Stimulated activated CD8-positive, alpha-beta memory T cell treated with anti-CD3 and anti-CD28 coated beads, Interleukin-2, amount 100 ng/mL, for 48 hours (primary cell): ENCODE results near the gene CCDC185.

Experiments
- DNase-seq, 2 donors: peaks; one replicate each; pipeline ENCODE4 v3.0.0-alpha.2; 2020; ENCODE audit warnings: low read depth in 2 of 2

CCDC185 gene

DNA sequence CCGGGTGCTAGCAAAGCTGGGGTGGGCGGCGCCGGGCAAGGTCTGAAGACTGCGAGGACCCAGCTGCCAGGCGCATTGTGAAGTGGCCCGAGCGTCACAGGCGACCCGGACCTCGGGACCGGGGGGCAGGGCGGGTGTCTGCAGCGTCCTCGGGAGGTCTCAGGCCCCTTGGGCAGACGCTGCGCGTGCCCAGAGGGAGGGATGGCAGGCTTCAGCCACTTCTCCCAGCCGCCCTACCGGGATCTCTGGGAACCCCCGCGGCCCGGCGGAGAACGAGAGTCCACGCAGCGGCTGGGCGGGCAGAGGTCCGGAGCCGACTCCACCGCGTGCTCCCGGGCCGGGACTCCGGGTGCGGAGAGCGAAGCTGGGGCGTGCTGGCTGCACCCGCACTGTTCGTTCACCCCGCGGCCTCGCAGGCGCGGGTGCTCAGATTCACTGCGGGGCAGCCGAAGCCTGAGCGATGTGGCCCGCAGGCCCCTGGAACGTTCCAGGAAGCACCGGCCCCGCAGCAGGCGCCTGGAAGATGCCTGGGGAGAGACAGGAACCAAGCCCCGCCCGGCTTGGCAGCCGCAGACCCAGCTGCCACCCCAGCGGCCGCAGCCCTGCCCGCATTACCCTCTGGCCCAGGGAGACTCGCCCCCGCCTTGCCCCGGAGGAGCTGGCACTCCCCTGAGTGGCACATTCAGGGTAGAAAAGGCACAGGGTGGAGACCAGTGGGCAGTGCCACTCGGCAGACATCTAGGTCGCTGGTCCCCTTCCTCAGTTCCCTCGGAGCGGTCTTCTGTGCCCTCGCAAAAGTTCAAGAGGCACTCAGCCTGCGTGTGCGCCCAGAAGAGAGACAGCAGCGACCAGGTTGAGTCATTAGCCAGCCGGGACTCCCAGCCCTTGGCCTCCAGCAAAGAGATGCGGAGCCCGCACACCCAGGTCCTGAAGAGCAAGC lies at the start of gene CCDC185:
Gene CCDC185, plus strand, starts transcription at position 141 of the 940 bp plus-strand sequence. Its CDS starts 61 bp downstream, at position 202.
- DNase-seq = no peak

GRCh38 chr1:223343692-223344091 lies 49.5 kb upstream of the CCDC185 start:
- DNase-seq = no peak

- no peak for DNase-seq
Measured at GRCh38 chr1:223344491-223344890, 48.7 kb upstream of the CCDC185 start.

GRCh38 chr1:223345720-223346119 lies 47.5 kb upstream of the CCDC185 start:
- no peak for DNase-seq

DNA sequence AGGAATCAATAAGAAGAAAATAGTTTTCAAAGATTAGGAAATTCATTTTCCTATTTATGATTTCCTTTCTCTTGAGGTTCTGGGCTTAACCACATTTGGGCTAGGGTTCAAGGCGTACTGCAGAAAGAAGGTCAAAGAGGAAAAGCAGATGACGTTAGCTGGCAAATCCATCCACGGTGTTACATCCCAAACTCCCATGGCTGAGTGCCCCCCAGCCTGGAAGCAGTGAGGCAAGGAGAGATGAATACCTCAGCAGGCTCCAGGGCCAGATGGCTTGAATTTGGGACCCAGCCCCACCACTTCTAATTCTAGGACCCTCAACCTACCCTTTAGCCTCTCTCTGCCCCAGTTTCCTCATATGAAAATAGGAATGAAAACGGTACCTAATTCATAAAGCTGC lies 46.9 kb upstream of the CCDC185 start:
- no peak for DNase-seq

GRCh38 chr1:223347583-223347982 lies 45.6 kb upstream of the CCDC185 start:
- no peak for DNase-seq

DNA sequence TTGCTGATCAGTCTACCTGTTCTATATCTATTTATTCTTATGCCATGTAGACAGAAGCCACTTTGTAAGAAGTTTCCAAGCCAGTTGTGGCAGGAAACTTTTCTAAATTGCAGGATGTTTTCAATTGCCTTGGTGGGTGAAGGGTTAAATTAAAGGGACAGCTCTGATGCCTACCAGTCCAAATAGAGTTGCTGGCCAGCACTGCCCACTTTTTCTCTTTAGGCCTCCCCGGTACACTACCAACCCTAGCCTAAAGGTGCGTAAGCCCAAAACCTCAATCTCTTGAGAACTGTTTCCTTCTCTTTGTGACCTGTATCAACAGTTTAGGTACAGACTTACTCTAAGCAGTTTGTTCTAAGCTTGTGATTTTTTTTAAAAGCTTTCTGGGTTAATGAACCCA lies 44.8 kb upstream of the CCDC185 start:
- DNase-seq = no peak

DNA sequence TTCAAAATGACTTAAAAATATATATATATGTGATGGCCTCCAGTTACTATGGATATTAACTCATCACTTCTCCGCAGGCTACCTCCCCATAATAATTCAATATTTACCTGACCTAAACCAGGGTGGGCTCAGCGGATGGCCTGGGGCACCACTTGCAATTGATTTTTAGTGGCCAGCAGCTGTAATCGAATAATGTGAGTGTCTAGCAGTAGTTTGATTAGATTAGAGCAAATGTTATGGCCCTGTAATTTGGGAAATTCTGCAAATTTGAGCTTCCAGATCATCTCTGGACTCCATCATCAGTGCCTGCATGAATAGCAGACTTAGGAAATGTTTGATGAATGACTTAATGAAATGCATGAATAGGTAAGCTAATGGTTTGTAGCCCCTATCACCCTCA lies 44.0 kb upstream of the CCDC185 start:
- no peak for DNase-seq

GRCh38 chr1:223350361-223350908 lies 42.8 kb upstream of the CCDC185 start:
- DNase-seq = no peak

DNA sequence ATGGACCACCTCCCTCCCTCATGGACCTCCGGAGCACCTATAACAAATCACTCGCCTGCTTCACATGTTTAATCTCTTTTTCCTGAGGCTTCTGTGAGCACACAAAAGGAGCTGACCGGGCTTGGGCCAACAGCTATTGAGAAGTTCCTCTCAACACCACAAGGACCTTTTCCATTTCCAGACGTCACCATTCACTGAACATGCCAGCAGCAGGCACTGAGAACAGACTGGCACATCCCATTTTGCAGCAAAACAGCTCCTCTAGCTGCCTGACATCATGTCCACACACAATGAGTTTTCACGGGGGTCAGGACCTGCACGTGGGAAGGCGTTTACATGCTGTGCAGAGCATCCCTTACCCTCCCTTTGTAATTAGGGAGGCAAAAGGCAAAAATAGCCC lies 40.3 kb upstream of the CCDC185 start:
- no peak for DNase-seq

DNA sequence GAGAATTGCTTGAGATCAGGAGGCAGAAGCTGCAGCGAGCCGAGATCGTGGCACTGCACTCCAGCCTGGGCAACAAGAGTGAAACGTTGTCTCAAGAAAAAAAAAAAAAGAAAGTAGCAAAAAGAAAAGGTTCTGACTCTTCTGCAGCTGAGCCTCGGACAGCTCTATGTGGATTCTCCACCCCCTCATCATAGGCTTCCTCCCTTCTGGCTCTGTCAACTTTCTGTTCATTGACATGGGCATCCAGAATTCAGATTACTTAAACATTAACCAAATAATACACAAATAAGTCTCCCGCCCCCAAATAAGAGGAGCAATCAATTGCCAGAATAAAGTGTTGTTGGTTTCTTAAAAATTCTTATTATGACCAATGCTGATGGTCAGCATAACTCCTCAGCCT lies 39.3 kb upstream of the CCDC185 start:
- DNase-seq = no peak

GRCh38 chr1:223355699-223356098 lies 37.5 kb upstream of the CCDC185 start:
- no peak for DNase-seq

GRCh38 chr1:223358826-223359225 lies 34.4 kb upstream of the CCDC185 start:
- DNase-seq = no peak

DNA sequence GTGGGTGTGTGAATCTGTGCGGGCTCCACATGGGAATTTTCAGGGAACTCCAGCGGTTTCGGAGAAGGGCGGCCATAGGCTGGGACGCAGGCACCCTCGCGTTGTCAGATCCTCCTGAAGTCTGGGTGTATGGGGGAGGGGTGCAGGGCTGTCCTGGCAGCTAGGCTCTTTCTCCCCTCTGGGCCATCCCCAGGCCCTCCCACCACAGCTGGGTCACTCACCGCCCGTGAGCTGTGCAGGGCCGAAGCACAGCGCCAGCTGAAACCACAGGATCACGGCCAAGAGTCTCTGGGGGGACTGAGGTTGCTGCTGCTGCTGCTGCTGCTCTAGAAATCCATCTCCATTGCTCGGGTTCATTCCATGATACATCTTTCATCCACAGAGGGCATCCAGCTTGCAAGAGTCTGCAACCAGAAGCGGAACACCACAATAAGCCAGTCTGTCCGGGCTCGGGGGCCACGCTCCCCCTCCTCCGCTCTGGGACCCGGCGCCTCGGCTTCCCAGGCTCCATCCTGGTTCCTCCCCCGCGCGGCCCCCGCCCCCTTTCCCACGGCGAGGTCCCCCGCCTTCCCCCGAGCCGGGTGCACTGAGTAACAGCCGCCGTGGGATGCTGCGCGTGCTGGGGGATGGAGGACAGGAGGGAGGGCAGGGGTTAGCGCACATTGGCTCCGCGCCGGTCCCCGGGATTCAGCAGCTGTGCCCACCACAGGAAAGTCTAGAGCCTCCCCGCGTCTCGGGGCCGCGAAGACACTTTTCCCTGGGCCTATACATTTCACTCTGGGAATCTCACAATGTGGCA lies 30.0 kb upstream of the CCDC185 start:
- peak in 1 of 2 donors; percentile 4 for DNase-seq

DNA sequence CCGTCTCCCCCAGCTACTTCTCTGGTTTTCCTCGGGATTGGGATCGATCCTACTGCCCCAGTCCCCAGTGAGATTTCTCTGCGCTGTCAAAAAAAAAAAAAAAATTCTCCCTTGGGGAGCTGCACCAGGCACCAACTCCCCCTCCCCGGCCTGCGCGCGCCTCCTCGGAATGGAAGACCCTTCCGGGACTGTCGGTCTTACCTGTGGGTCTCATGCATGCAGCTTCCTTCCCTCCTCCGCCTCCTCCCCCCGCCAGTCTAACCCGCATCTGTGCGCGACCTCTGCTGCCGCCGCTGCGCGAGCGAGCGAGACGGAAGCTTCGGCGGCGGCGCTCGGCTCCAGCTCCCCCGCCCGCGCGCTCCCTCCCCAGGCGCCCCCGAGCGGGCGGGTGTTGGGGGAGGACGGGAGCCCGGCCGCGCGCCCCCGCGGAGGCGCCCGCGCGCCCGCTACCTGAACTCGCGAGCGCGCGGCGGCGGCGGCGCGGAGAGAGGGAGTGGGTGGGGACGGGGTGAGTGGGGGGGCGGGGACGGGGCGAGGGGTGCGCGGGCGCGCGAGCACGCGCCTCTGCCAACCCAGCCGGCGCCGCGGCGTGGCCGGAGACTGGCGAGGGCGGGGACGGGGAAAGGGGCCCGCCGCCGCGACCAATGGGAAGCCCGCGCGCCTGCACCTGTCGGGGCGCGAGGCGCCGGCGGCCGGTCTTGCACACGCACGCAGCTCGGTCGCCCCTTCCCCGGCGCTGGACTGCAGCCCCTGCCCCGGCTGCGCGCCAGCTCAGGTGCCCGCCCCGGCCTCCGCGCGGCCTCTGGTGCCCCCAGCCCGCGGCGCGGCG lies 29.1 kb upstream of the CCDC185 start, which contains the start of gene SUSD4:
Gene SUSD4, minus strand, starts transcription at position 321 of the 829 bp plus-strand sequence. CDS start 751 bp downstream, outside the sequence.
- DNase-seq = peak; percentile 32 to 40

DNA sequence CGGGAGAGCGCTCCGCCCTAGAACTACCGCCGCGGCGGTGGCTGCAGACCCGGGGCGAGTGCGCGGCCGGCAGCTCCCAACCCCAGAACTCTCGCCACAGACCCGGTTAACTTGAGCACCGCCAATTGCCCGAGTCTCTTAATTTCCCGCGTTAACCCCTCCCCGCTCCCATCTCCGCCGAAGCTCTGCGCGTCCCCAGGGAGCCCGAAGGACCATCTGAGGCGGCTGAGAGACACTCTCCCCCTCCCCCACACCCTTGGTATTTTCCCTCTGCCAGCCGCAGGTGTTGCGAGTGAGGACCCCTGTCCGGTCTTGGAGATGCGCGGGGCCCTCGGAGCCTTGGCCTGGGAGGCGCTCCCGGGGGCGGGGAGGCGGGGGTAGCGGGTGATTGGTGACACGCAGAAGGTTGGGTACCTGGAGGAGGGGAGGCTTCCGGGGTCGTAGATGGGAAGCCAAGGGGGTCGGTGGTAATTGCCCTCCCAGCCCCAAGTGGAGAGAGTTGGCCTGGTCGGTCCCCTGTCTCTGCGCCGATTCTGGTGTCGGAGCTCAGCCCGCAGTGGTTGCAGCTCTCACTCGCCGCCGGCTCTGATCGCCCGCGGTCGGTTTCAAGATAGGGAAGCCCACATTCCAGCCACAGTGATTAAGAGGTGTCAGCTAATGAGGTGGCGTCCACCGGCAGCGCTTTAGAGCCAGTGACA lies 28.4 kb upstream of the CCDC185 start:
- peak in 1 of 2 donors; percentile 9 for DNase-seq

GRCh38 chr1:223374064-223374610 lies 19.1 kb upstream of the CCDC185 start:
- DNase-seq = no peak

GRCh38 chr1:223378754-223379153 lies 14.5 kb upstream of the CCDC185 start:
- DNase-seq = no peak

DNA sequence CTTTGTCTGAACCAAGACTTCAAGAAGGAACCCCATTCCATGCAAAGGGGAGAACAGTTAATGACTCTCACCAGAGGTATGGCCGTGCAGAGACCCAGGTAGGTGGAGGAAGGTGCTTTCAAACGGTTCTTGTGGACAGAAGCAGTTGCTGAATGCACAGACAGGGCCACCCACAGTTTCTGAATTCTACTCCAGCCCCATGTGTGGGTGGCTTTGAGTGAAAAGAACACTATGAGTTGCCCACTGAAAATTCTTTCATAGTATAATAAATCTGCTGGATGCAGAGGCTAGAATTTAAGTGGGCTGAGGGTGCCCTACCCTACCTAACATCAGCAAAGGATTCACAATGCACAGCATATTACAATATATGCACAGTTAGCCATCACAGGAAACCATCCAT lies 7.2 kb upstream of the CCDC185 start:
- DNase-seq = no peak

- DNase-seq = no peak
Measured at GRCh38 chr1:223390618-223391017, 2.6 kb upstream of the CCDC185 start.
